Keratinocyte (primary cell): ENCODE measurements around the gene LTBP3. TPM values are rescaled to one million over a fixed set of nuclear protein-coding genes. Genes with fewer than 3 reads are reported as not detected.

Source experiments
- DNase-seq: peaks from one replicate; pipeline ENCODE4 v3.0.0-alpha.2; 2011; ENCODE audit warnings: low read depth, missing footprints, low spot score
- FAIRE-seq: peaks from 2 replicates; lab custom pipeline; 2011; peaks lifted over from hg19 to GRCh38; lab: Jason Lieb, UNC
- H2AFZ ChIP-seq: 2 replicates; pipeline ENCODE4 v1.6.0; 2012; ENCODE audit warnings: low read length, control low read depth, inconsistent platforms; ENCODE audit not compliant: control insufficient read depth
- H3K27ac ChIP-seq: 2 replicates; pipeline ENCODE4 v1.5.1; 2011; ENCODE audit warnings: low read length; ENCODE audit not compliant: control insufficient read depth, insufficient read depth
- H3K27me3 ChIP-seq: 3 replicates; pipeline ENCODE4 v1.6.0; 2011; ENCODE audit warnings: low read length; ENCODE audit not compliant: control insufficient read depth, insufficient read depth; ENCODE audit errors: extremely low read depth
- H3K36me3 ChIP-seq, 2 experiments: 2 replicates in 1 of 2; 3 replicates in 1 of 2; pipeline ENCODE4 v1.5.1; 2011; ENCODE audit warnings: low read length in 2 of 2, mild to moderate bottlenecking in 1 of 2; ENCODE audit not compliant: control insufficient read depth in 2 of 2, insufficient read depth in 2 of 2; ENCODE audit errors: extremely low read depth in 1 of 2
- H3K4me1 ChIP-seq: 3 replicates; pipeline ENCODE4 v1.5.1; 2011; ENCODE audit warnings: low read length; ENCODE audit not compliant: control insufficient read depth, insufficient read depth; ENCODE audit errors: extremely low read depth
- H3K4me2 ChIP-seq: 3 replicates; pipeline ENCODE4 v1.6.0; 2011; ENCODE audit warnings: low read depth, low read length; ENCODE audit not compliant: control insufficient read depth, insufficient read depth; ENCODE audit errors: extremely low read depth
- H3K4me3 ChIP-seq, 3 experiments: fragments of 200-600 bp in 1 of 3; sonication (generic) in 1 of 3; 2 replicates in 2 of 3; 3 replicates in 1 of 3; pipeline ENCODE4 v1.5.1; 2011 to 2016; ENCODE audit warnings: low read length in 3 of 3, mild to moderate bottlenecking in 3 of 3, control low read depth in 2 of 3, inconsistent platforms in 1 of 3, low read depth in 1 of 3, mixed read lengths in 1 of 3, mixed run types in 1 of 3, moderate library complexity in 1 of 3; ENCODE audit not compliant: control insufficient read depth in 2 of 3, insufficient read depth in 2 of 3; ENCODE audit errors: extremely low read depth in 1 of 3
- H3K79me2 ChIP-seq: 2 replicates; pipeline ENCODE4 v1.6.0; 2012; ENCODE audit warnings: low read length; ENCODE audit not compliant: control insufficient read depth, insufficient read depth
- H3K9ac ChIP-seq: 3 replicates; pipeline ENCODE4 v1.6.0; 2011; ENCODE audit warnings: low read length; ENCODE audit not compliant: control insufficient read depth, insufficient read depth; ENCODE audit errors: extremely low read depth
- H3K9me1 ChIP-seq: 3 replicates; pipeline ENCODE4 v1.6.0; 2011; ENCODE audit warnings: low read length; ENCODE audit not compliant: control insufficient read depth, insufficient read depth; ENCODE audit errors: extremely low read depth
- H3K9me3 ChIP-seq: 2 replicates; pipeline ENCODE4 v1.5.1; 2012; ENCODE audit warnings: low read depth, low read length; ENCODE audit not compliant: control insufficient read depth
- H4K20me1 ChIP-seq: 3 replicates; pipeline ENCODE4 v1.6.0; 2011; ENCODE audit warnings: low read length; ENCODE audit not compliant: control insufficient read depth, insufficient read depth; ENCODE audit errors: extremely low read depth
- CTCF ChIP-seq, 3 experiments: IDR thresholded peaks in 1 of 3; conservative IDR thresholded peaks in 1 of 3; optimal IDR thresholded peaks in 1 of 3; 2 replicates in 2 of 3; 3 replicates in 1 of 3; pipeline versions ENCODE3 to v1.5.1; 2011; ENCODE audit warnings: low read length in 3 of 3, mild to moderate bottlenecking in 3 of 3, moderate library complexity in 2 of 3, control low read depth in 1 of 3, inconsistent platforms in 1 of 3; ENCODE audit not compliant: insufficient read depth in 2 of 3; ENCODE audit errors: extremely low read depth in 1 of 3
- EZH2 ChIP-seq: IDR thresholded peaks from one replicate; pipeline ENCODE4 v1.6.1; 2012; ENCODE audit warnings: inconsistent platforms, mild to moderate bottlenecking, low read length, moderate library complexity
- dilution Hi-C: fragments of 300-500 bp; cut with MboI; formaldehyde crosslinking; loops from one replicate; pipeline ENCODE4 v1.7.0; 2020; ENCODE audit warnings: low sequenced_read_pairs; ENCODE audit not compliant: extremely low pct_ligation_motif_present
- polyA plus RNA-seq, 5 experiments: library from polyadenylated mRNA; depleted of rRNA in 3 of 5; stranded (reverse) in 3 of 5; stranded (forward) in 1 of 5; unstranded in 1 of 5; fragments of >200 nt; gene quantifications; 1 replicate in 1 of 5; 2 replicates in 3 of 5; 3 replicates in 1 of 5; pipeline versions ENCODE4 v1.2.1 to v1.2.3, GENCODE V29; 2011 to 2012; ENCODE audit warnings: missing spikeins in 2 of 5, low read depth in 1 of 5, low replicate concordance in 1 of 5

Gene LTBP3
- polyA plus RNA-seq, 1 donor (not counting 4 experiments of a cell fraction or from before 2014, with no cell fraction given), result 9.1 TPM

- H2AFZ ChIP-seq, result no peak overlapping the region
- no peak overlapping the region for H3K4me2 ChIP-seq
- no peaks in the 10 kb centered on the region for H3K27me3 ChIP-seq
- H3K27ac ChIP-seq, result no peak overlapping the region
- no peak overlapping the region for H3K9ac ChIP-seq
- dilution Hi-C loops, result no loop called here
- no peaks in the 10 kb centered on the region for H3K9me1 ChIP-seq
- DNase-seq, result no peak
- TF ChIP-seq CTCF (optimal IDR thresholded peaks at IDR 0.05 in 1 of 3, IDR thresholded peaks at IDR 0.05 in 1 of 3, conservative IDR thresholded peaks at IDR 0.05 in 1 of 3; ENCODE audit: extremely low read depth in 1 of 3, insufficient read depth in 2 of 3, low read length in 3 of 3) (peak; percentile 53 to 86 (median 63)), EZH2 (no peak)
- H3K79me2 ChIP-seq, result no peaks in the 10 kb centered on the region
- H3K4me3 ChIP-seq, result no peak overlapping the region
- no peaks in the 10 kb centered on the region for H3K9me3 ChIP-seq
- no peak for FAIRE-seq
- no peaks in the 10 kb centered on the region for H3K36me3 ChIP-seq
- no peaks in the 10 kb centered on the region for H4K20me1 ChIP-seq
- peaks cover 18% of the 10 kb centered on the region for H3K4me1 ChIP-seq
These were observed 6.4 kb downstream of the LTBP3 start for GRCh38 chr11:65551572-65552387.

GRCh38 chr11:65549096-65549495, 9.1 kb downstream of the LTBP3 start:
- dilution Hi-C loops, result no loop called here
- Histone ChIP-seq H3K4me3 (no peak overlapping the region), H2AFZ (no peak overlapping the region), H3K4me2 (no peak overlapping the region), H3K36me3 (no peaks in the 10 kb centered on the region), H3K27ac (no peak overlapping the region), H4K20me1 (no peaks in the 10 kb centered on the region), H3K9me3 (no peaks in the 10 kb centered on the region), H3K9ac (no peak overlapping the region), H3K27me3 (no peaks in the 10 kb centered on the region), H3K9me1 (no peaks in the 10 kb centered on the region), H3K79me2 (no peaks in the 10 kb centered on the region), H3K4me1 (peaks cover 3% of the 10 kb centered on the region)
- DNase-seq (no peak), FAIRE-seq (no peak)
- no peak for TF ChIP-seq CTCF (optimal IDR thresholded peaks at IDR 0.05 in 1 of 3, IDR thresholded peaks at IDR 0.05 in 1 of 3, conservative IDR thresholded peaks at IDR 0.05 in 1 of 3; ENCODE audit: extremely low read depth in 1 of 3, insufficient read depth in 2 of 3, low read length in 3 of 3)
- TF ChIP-seq EZH2, result no peak
